Spleen (tissue), 7 donors: ENCODE data around the gene AKR1C2.
"Not testable (repeated sequence)": the region's sequence is repeated elsewhere in the genome, so short reads cannot be mapped to it uniquely, and the experiment has no call there.

Experiments
- CTCF ChIP-seq, 11 experiments: fragments of 200-600 bp in 7 of 11; fragments of 450-650 bp in 4 of 11; sonication (generic) in 4 of 11; IDR thresholded peaks in 8 of 11; conservative IDR thresholded peaks in 3 of 11; 1 replicate in 7 of 11; 2 replicates in 4 of 11; pipeline versions ENCODE4 v1.4.0 to v1.8.0; 2016 to 2021; ENCODE audit warnings: antibody characterized with exemption in 11 of 11, inconsistent platforms in 4 of 11, mild to moderate bottlenecking in 1 of 11
- POLR2A ChIP-seq, 3 donors: fragments of 450-650 bp; IDR thresholded peaks; one replicate each; pipeline ENCODE4 v1.5.1; 2017; ENCODE audit warnings: antibody characterized with exemption in 3 of 3, mild to moderate bottlenecking in 1 of 3
- donor health status: DM: no; HTN: no; CAD: no; lungs with moderate emphysema.
- donor health status: DM: no; HTN: no; CAD: no.
- donor health status: DM: no; HTN: no; CAD: no.

GRCh38 chr10:5047055-5047454, 43.4 kb upstream of the AKR1C2 start:
- TF ChIP-seq CTCF (IDR thresholded peaks at IDR 0.05 in 8 of 11, conservative IDR thresholded peaks at IDR 0.05 in 3 of 11); POLR2A (IDR thresholded peaks at IDR 0.05): not testable (repeated sequence)
